HepG2 (cell line): ENCODE results near the gene MBTPS1. TPM values are rescaled to one million over a fixed set of nuclear protein-coding genes. Genes with fewer than 3 reads are reported as not detected.

ENCODE experiments used
- ATAC-seq: fragments of 200-7000 bp; cut with Tn5 transposase; 3 replicates; pipeline ENCODE4 v1.9.1; 2020; ENCODE audit warnings: mild to moderate bottlenecking, moderate library complexity
- BruUV-seq: library from RNA; stranded (reverse); fragments of 400-500 nt; replicated peaks from 2 replicates; lab custom pipeline; 2021; lab: Mats Ljungman, UMichigan
- CTCF ChIA-PET: fragments of 300-600 bp; formaldehyde crosslinking; extraction: SDS; loops from one replicate; lab custom pipeline; 2021; ENCODE audit warnings: low total read pairs, inconsistent platforms, low intra/inter-chr PET ratio; lab: Yijun Ruan, JAX
- POLR2A ChIA-PET: fragments of 350-600 bp; sonication (Branson Sonifier 250); formaldehyde crosslinking; loops from one replicate; lab custom pipeline; 2020; ENCODE audit warnings: antibody characterized with exemption, inconsistent platforms; lab: Yijun Ruan, JAX
- DNase-seq: peaks from one replicate; pipeline ENCODE4 v3.0.0-alpha.2; 2015; ENCODE audit warnings: low spot score
- FAIRE-seq: peaks from 3 replicates; lab custom pipeline; 2011; peaks lifted over from hg19 to GRCh38; lab: Jason Lieb, UNC
- H2AFZ ChIP-seq: one replicate; pipeline ENCODE4 v1.6.1; 2011; ENCODE audit warnings: low read length, inconsistent platforms
- H3K27ac ChIP-seq: fragments of 300-600 bp; 3 replicates; pipeline ENCODE4 v1.8.0; 2011; ENCODE audit warnings: mixed run types, mild to moderate bottlenecking, mixed read lengths, low read length, inconsistent platforms; ENCODE audit not compliant: insufficient read depth; ENCODE audit errors: extremely low read length
- H3K27me3 ChIP-seq, 2 experiments: fragments of 200-600 bp in 1 of 2; 2 replicates in 1 of 2; 3 replicates in 1 of 2; pipeline versions ENCODE4 v1.6.0 to v1.8.0; 2011; ENCODE audit warnings: low read length in 2 of 2, mild to moderate bottlenecking in 2 of 2, moderate library complexity in 2 of 2, inconsistent platforms in 1 of 2; ENCODE audit not compliant: insufficient read depth in 2 of 2, control insufficient read depth in 1 of 2
- H3K36me3 ChIP-seq, 2 experiments: fragments of 200-600 bp in 1 of 2; replicated peaks in 1 of 2; 2 replicates in 1 of 2; 3 replicates in 1 of 2; pipeline versions ENCODE4 v1.5.1 to v1.8.0; 2011; ENCODE audit warnings: low read length in 2 of 2, inconsistent platforms in 1 of 2; ENCODE audit not compliant: insufficient read depth in 2 of 2, control insufficient read depth in 1 of 2
- H3K4me1 ChIP-seq: 2 replicates; pipeline ENCODE4 v1.5.1; 2012; ENCODE audit warnings: low read length, inconsistent platforms; ENCODE audit not compliant: insufficient read depth
- H3K4me2 ChIP-seq: 2 replicates; pipeline ENCODE4 v1.6.0; 2011; ENCODE audit warnings: low read depth, low read length, inconsistent platforms
- H3K4me3 ChIP-seq, 3 experiments: fragments of 200-600 bp in 1 of 3; sonication (generic), shearing (Covaris generic) in 1 of 3; replicated peaks in 1 of 3; 2 replicates each; pipeline ENCODE4 v1.5.1; 2011 to 2016; ENCODE audit warnings: low read length in 3 of 3, inconsistent platforms in 2 of 3, low read depth in 2 of 3, mild to moderate bottlenecking in 2 of 3, control low read depth in 1 of 3, mixed read lengths in 1 of 3; ENCODE audit not compliant: insufficient read depth in 1 of 3
- H3K79me2 ChIP-seq: one replicate; pipeline ENCODE4 v1.6.1; 2011; ENCODE audit warnings: low read length, inconsistent platforms; ENCODE audit not compliant: insufficient read depth
- H3K9ac ChIP-seq: 2 replicates; pipeline ENCODE4 v1.6.0; 2011; ENCODE audit warnings: mild to moderate bottlenecking, low read depth, low read length, inconsistent platforms; ENCODE audit not compliant: insufficient read depth
- H3K9me3 ChIP-seq: 2 replicates; pipeline ENCODE4 v1.5.1; 2012; ENCODE audit warnings: mild to moderate bottlenecking, low read length
- H4K20me1 ChIP-seq: 2 replicates; pipeline ENCODE4 v1.6.0; 2011; ENCODE audit warnings: inconsistent platforms, mild to moderate bottlenecking, low read length, moderate library complexity; ENCODE audit not compliant: insufficient read depth
- CTCF ChIP-seq: sonication (generic); formaldehyde crosslinking; IDR thresholded peaks from 2 replicates; pipeline ENCODE4 v1.5.0; 2020; ENCODE audit warnings: mild to moderate bottlenecking, missing genetic modification reagents, moderate library complexity
- HOXD1 ChIP-seq: sonication (generic); formaldehyde crosslinking; IDR thresholded peaks from 2 replicates; pipeline ENCODE4 v1.5.0; 2020; ENCODE audit warnings: missing genetic modification reagents
- PTBP1 ChIP-seq: fragments of 200-400 bp; formaldehyde crosslinking; IDR thresholded peaks from 2 replicates; pipeline ENCODE4 v1.6.1; 2018; ENCODE audit warnings: low read length, low read depth; ENCODE audit not compliant: poor library complexity, severe bottlenecking
- RAD21 ChIP-seq: fragments of 450-650 bp; formaldehyde crosslinking; IDR thresholded peaks from 2 replicates; pipeline ENCODE4 v1.5.0; 2020; ENCODE audit warnings: mild to moderate bottlenecking
- SMC3 ChIP-seq: IDR thresholded peaks from 2 replicates; pipeline ENCODE4 v1.6.1; 2011; ENCODE audit warnings: low read length, improper control_type of control experiment
- STAG1 ChIP-seq: sonication (generic); formaldehyde crosslinking; IDR thresholded peaks from 2 replicates; pipeline ENCODE4 v1.4.0; 2020; ENCODE audit warnings: missing genetic modification reagents
- WGBS: methylation state at CpG from one replicate; pipeline ENCODE4 v1.1.6; 2017; ENCODE audit warnings: low lambda C conversion rate; 5-methylcytosine and 5-hydroxymethylcytosine counted together
- in situ Hi-C: cut with HindIII; loops from 2 replicates; pipeline ENCODE4 v1.10.0; 2017; ENCODE audit warnings: low pct_unique_long_range_greater_than_20kb; ENCODE audit not compliant: extremely low pct_ligation_motif_present
- intact Hi-C: fragments of 100-400 bp; cut with micrococcal nuclease; formaldehyde crosslinking; loops from one replicate; pipeline ENCODE4 v1.10.0; 2022; ENCODE audit not compliant: unreplicated experiment
- polyA plus RNA-seq, 8 experiments: library from polyadenylated mRNA; depleted of rRNA in 3 of 8; stranded (reverse) in 7 of 8; unstranded in 1 of 8; fragments of >200 nt; fragmentation: Illumina TruSeq in 4 of 8; extraction: Trizol in 4 of 8; gene quantifications; 2 replicates each; pipeline versions ENCODE4 v1.2.1 to v1.2.3, GENCODE V29; 2011 to 2016; ENCODE audit warnings: low read depth in 4 of 8, missing spikeins in 1 of 8, mixed read lengths in 1 of 8; ENCODE audit not compliant: insufficient read depth in 1 of 8
- total RNA-seq, 5 experiments: library from RNA; depleted of rRNA; stranded (reverse); fragments of >200 nt; fragmentation: Illumina TruSeq; extraction: Trizol; gene quantifications; 2 replicates each; pipeline ENCODE4 v1.2.3, GENCODE V29; 2016; ENCODE audit warnings: low read depth in 1 of 5
- TF ChIP-seq, protein P1 (sequence below), 2 experiments: IDR thresholded peaks; 2 replicates each; pipeline ENCODE4 v1.6.1; 2011 to 2012; ENCODE audit warnings: low read length in 2 of 2, borderline replicate concordance in 1 of 2, low read depth in 1 of 2, mild to moderate bottlenecking in 1 of 2, moderate library complexity in 1 of 2

The MBTPS1 gene
- total and polyA plus RNA-seq, 2 of the 13 experiments (the other 11 are each of a cell fraction or from before 2014, with no cell fraction given): 56.7 to 91.3 TPM

DNA sequence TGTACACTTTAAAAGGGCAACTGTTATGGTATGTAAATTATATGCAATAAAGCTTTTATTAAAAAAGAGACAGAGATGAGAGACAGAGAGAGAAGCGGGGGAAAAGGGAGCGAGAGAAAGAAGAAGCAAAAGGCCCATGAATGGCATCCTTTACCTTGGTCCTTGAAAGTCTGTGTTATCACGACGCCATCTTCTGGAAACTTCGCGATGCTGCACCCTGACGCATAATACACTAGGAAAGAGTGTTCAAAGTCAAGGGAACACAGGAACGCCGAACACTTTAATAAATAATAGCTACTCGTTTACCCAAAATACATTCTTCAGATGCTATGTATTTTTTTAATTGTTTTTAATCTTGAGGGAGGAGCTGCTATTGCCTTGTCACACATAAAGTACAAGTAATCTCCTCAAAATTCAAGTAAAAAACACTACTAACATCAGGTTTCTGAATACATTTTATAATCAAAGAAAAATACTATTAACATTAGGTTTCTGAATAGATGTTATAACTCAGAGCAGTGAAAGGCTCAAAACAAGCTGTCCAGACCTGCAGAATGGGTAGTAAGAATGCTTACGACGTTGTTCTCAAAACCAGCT lies 51.1 kb downstream of the MBTPS1 start:
- H3K79me2 ChIP-seq: no peaks in the 10 kb centered on the region
- H4K20me1 ChIP-seq: peaks cover 4% of the 10 kb centered on the region; the same call in 1 of the 2 replicates
- ATAC-seq (peak; percentile 73), DNase-seq (peak; percentile 58)
- no peak overlapping the region for H3K9ac ChIP-seq
- in situ Hi-C loops: no loop called here
- no TSS peak for BruUV-seq
- intact Hi-C loops: loop anchor here (1.0 kb wide), 3 partner anchors 109 to 239 kb away; no protein-coding TSS in a partner anchor
- H3K4me2 ChIP-seq: no peak overlapping the region
- H3K36me3 ChIP-seq: peaks cover 50 to 89% of the 10 kb centered on the region in 2 experiments
- TF ChIP-seq, protein P1, sequence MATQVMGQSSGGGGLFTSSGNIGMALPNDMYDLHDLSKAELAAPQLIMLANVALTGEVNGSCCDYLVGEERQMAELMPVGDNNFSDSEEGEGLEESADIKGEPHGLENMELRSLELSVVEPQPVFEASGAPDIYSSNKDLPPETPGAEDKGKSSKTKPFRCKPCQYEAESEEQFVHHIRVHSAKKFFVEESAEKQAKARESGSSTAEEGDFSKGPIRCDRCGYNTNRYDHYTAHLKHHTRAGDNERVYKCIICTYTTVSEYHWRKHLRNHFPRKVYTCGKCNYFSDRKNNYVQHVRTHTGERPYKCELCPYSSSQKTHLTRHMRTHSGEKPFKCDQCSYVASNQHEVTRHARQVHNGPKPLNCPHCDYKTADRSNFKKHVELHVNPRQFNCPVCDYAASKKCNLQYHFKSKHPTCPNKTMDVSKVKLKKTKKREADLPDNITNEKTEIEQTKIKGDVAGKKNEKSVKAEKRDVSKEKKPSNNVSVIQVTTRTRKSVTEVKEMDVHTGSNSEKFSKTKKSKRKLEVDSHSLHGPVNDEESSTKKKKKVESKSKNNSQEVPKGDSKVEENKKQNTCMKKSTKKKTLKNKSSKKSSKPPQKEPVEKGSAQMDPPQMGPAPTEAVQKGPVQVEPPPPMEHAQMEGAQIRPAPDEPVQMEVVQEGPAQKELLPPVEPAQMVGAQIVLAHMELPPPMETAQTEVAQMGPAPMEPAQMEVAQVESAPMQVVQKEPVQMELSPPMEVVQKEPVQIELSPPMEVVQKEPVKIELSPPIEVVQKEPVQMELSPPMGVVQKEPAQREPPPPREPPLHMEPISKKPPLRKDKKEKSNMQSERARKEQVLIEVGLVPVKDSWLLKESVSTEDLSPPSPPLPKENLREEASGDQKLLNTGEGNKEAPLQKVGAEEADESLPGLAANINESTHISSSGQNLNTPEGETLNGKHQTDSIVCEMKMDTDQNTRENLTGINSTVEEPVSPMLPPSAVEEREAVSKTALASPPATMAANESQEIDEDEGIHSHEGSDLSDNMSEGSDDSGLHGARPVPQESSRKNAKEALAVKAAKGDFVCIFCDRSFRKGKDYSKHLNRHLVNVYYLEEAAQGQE (IDR thresholded peaks at IDR 0.05; ENCODE audit: borderline replicate concordance in 1 of 2, low read depth in 1 of 2, low read length in 2 of 2): no peak
- TF ChIP-seq STAG1 (peak; percentile 78), RAD21 (peak; percentile 52), CTCF (CRISPR knock-in tag) (peak; percentile 87), PTBP1 (no peak), SMC3 (peak; percentile 85), HOXD1 (no peak)
- TF ChIP-seq, all 625 proteins: peak for 4
- POLR2A ChIA-PET: no interaction called here
- H3K27me3 ChIP-seq: no peaks in the 10 kb centered on the region
- WGBS: 44% methylated on average over 12 of the region's 12 CpGs
- H3K27ac ChIP-seq: no peak overlapping the region
- no peaks in the 10 kb centered on the region for H3K4me1 ChIP-seq
- H2AFZ ChIP-seq: no peak overlapping the region
- H3K4me3 ChIP-seq: no peak overlapping the region
- FAIRE-seq: peak; percentile 64
- H3K9me3 ChIP-seq: no peaks in the 10 kb centered on the region
- CTCF ChIA-PET: interaction anchor here (0.6 to 4.9 kb wide), 4 partner anchors 98 to 526 kb away, joined by 3 to 53 read pairs (median 6); partner anchors contain the start of gene NECAB2
